Bronchial epithelial cell (primary cell): Measurements from ENCODE around the gene ANKRD18A. TPM values are rescaled to one million over a fixed set of nuclear protein-coding genes. Genes with fewer than 3 reads are reported as not detected.

Experiments used
- DNase-seq: peaks from one replicate; pipeline ENCODE4 v3.0.0-alpha.2; 2010; ENCODE audit warnings: low read depth
- FAIRE-seq: peaks from 2 replicates; lab custom pipeline; 2011; peaks lifted over from hg19 to GRCh38; lab: Jason Lieb, UNC
- H3K27me3 ChIP-seq: 2 replicates; pipeline ENCODE4 v1.5.1; 2011; ENCODE audit warnings: low read length; ENCODE audit not compliant: control insufficient read depth, insufficient read depth
- H3K36me3 ChIP-seq: 2 replicates; pipeline ENCODE4 v1.5.1; 2011; ENCODE audit warnings: low read length; ENCODE audit not compliant: control insufficient read depth, insufficient read depth
- H3K4me3 ChIP-seq: 2 replicates; pipeline ENCODE4 v1.5.1; 2011; ENCODE audit warnings: mild to moderate bottlenecking, low read depth, low read length, control low read depth
- total RNA-seq: library from RNA; depleted of rRNA; stranded (reverse); fragments of >200 nt; gene quantifications from 2 replicates; pipeline ENCODE4 v1.2.1, GENCODE V29; 2014
- TF ChIP-seq, protein P1 (sequence below): IDR thresholded peaks from 2 replicates; pipeline ENCODE4 v1.5.1; 2011; ENCODE audit warnings: mild to moderate bottlenecking, moderate library complexity, low read length, control low read depth, inconsistent platforms; ENCODE audit not compliant: insufficient read depth, severe bottlenecking

Gene ANKRD18A
- total RNA-seq, 1 donor from 2014 or later = 1.6 TPM

DNA sequence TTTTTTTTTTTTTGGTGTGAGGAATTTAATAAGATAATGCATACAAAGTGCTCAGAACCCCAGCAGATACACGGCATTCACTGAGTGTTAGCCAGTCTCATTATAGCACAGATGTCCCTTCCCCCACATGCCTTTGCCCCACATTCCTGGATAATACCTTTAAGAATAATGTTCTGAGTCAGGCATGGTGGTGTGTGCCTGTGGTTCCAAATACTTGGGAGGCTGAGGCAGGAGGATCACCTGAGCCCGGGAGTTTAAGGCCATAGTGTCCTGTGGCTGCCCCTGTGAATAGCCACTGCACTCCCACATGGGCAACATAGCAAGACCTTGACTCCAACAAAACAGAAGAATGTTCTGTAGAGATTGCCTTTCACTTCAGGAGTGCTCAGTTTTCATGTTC is 24.2 kb upstream of the ANKRD18A start:
- no peaks in the 10 kb centered on the region for H3K36me3 ChIP-seq
- TF ChIP-seq, protein P1, sequence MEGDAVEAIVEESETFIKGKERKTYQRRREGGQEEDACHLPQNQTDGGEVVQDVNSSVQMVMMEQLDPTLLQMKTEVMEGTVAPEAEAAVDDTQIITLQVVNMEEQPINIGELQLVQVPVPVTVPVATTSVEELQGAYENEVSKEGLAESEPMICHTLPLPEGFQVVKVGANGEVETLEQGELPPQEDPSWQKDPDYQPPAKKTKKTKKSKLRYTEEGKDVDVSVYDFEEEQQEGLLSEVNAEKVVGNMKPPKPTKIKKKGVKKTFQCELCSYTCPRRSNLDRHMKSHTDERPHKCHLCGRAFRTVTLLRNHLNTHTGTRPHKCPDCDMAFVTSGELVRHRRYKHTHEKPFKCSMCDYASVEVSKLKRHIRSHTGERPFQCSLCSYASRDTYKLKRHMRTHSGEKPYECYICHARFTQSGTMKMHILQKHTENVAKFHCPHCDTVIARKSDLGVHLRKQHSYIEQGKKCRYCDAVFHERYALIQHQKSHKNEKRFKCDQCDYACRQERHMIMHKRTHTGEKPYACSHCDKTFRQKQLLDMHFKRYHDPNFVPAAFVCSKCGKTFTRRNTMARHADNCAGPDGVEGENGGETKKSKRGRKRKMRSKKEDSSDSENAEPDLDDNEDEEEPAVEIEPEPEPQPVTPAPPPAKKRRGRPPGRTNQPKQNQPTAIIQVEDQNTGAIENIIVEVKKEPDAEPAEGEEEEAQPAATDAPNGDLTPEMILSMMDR = no peak
- no peak overlapping the region for H3K4me3 ChIP-seq
- DNase-seq (no peak), FAIRE-seq (no peak)
- H3K27me3 ChIP-seq = no peaks in the 10 kb centered on the region

DNA sequence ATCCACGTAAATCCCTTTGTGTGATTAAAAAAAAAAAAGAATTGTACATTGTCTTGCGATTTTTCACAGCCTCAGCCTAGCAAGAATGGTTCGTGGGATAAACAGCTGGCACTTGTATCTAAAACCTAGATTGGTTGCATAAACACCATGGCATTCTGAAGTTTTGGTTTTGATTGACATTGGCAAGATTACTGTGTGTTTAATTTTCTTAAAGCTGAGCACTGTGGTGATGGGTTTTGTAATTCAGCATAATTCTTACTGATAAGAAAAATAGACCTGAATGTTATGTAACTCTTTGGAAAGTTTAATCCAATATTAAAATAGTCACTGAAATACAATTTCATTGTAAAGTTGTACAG is 23.4 kb upstream of the ANKRD18A start:
- H3K36me3 ChIP-seq = no peaks in the 10 kb centered on the region
- no peak for DNase-seq
- TF ChIP-seq, protein P1 = no peak
- no peaks in the 10 kb centered on the region for H3K27me3 ChIP-seq
- H3K4me3 ChIP-seq = no peak overlapping the region
- no peak for FAIRE-seq

GRCh38 chr9:38642951-38643814 is 22.8 kb upstream of the ANKRD18A start:
- Histone ChIP-seq H3K4me3 (no peak overlapping the region), H3K27me3 (no peaks in the 10 kb centered on the region), H3K36me3 (no peaks in the 10 kb centered on the region)
- TF ChIP-seq, protein P1 = no peak
- no peak for FAIRE-seq
- no peak for DNase-seq

GRCh38 chr9:38641985-38642864 is 21.8 kb upstream of the ANKRD18A start:
- FAIRE-seq = no peak
- TF ChIP-seq, protein P1 = peak; percentile 57
- H3K27me3 ChIP-seq = no peaks in the 10 kb centered on the region
- H3K36me3 ChIP-seq = no peaks in the 10 kb centered on the region
- DNase-seq = peak; percentile 44
- H3K4me3 ChIP-seq = no peak overlapping the region

DNA sequence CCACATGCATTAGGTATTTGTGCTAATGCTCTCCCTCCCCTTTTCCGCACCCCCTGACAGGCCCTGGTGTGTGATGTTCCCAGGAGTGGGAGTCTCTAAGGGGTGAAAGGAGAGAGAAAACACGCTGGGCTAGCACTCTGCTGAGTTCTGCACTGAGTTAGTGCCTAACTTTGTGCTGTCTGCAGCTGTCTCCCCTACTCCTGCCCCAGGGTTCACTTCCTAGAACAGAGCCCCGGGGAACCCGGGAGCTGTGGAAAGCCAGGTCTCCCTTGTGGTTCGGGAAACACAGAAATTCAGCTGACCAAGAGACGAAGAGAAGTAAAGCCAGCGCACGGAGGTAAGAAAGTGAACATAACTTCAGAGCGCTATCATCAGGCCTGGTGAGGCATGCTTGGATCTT is 20.7 kb upstream of the ANKRD18A start:
- TF ChIP-seq, protein P1 = no peak
- FAIRE-seq = no peak
- Histone ChIP-seq H3K36me3 (no peaks in the 10 kb centered on the region), H3K27me3 (no peaks in the 10 kb centered on the region), H3K4me3 (no peak overlapping the region)
- DNase-seq = no peak
